Prostate gland (tissue), 2 donors: ENCODE results near the gene THBS2. TPM values are rescaled to one million over a fixed set of nuclear protein-coding genes. Genes with fewer than 3 reads are reported as not detected.
"Not testable (repeated sequence)": the region's sequence is repeated elsewhere in the genome, so short reads cannot be mapped to it uniquely, and the experiment has no call there.

Source experiments
- DNase-seq: peaks from one replicate; pipeline ENCODE4 v3.0.0-alpha.2; 2019; ENCODE audit warnings: low spot score
- H3K27ac ChIP-seq, 2 donors: fragments of 200-600 bp; sonication (generic); 2 replicates each; pipeline ENCODE4 v1.5.1; 2017 to 2019
- H3K27me3 ChIP-seq: fragments of 200-600 bp; sonication (generic); replicated peaks from 2 replicates; pipeline ENCODE4 v1.5.1; 2019; ENCODE audit not compliant: insufficient read depth
- H3K36me3 ChIP-seq, 2 donors: fragments of 200-600 bp; sonication (generic); 1 replicate in 1 of 2; 2 replicates in 1 of 2; pipeline versions ENCODE4 v1.5.1 to v1.8.1; 2017 to 2019
- H3K4me1 ChIP-seq: fragments of 200-600 bp; sonication (generic); replicated peaks from 2 replicates; pipeline ENCODE4 v1.5.1; 2019
- H3K4me3 ChIP-seq, 2 donors: fragments of 200-600 bp; sonication (generic); 2 replicates each; pipeline ENCODE4 v1.5.1; 2017 to 2019
- H3K9me3 ChIP-seq: fragments of 200-600 bp; sonication (generic); 2 replicates; pipeline ENCODE4 v1.5.1; 2017
- CTCF ChIP-seq, 4 experiments: fragments of 200-600 bp in 2 of 4; fragments of 450-650 bp in 2 of 4; sonication (generic) in 2 of 4; IDR thresholded peaks; 1 replicate in 3 of 4; 2 replicates in 1 of 4; pipeline ENCODE4 v1.5.1; 2016 to 2019; ENCODE audit warnings: antibody characterized with exemption in 4 of 4, mild to moderate bottlenecking in 2 of 4, moderate library complexity in 2 of 4
- POLR2A ChIP-seq: fragments of 450-650 bp; IDR thresholded peaks from one replicate; pipeline ENCODE4 v1.6.1; 2016; ENCODE audit warnings: antibody characterized with exemption, mild to moderate bottlenecking
- POLR2AphosphoS5 ChIP-seq: sonication (generic); formaldehyde crosslinking; IDR thresholded peaks from one replicate; pipeline ENCODE4 v1.6.1; 2017; ENCODE audit warnings: antibody characterized with exemption
- WGBS: methylation state at CpG from one replicate; pipeline ENCODE4 v1.1.5; 2018; 5-methylcytosine and 5-hydroxymethylcytosine counted together
- intact Hi-C: fragments of 100-400 bp; cut with DNase I; formaldehyde crosslinking; loops from one replicate; pipeline ENCODE4 v1.14.2; 2022
- total RNA-seq, 2 donors: library from RNA; depleted of rRNA; stranded (reverse); fragments of >200 nt; gene quantifications; one replicate each; pipeline ENCODE4 v1.1.0, GENCODE V29; 2016

Gene THBS2
- total RNA-seq, 2 donors from 2014 or later, result 3.3 to 10.9 TPM

GRCh38 chr6:169185692-169186485, 67.8 kb downstream of the THBS2 start:
- H3K27me3 ChIP-seq, result no peaks in the 10 kb centered on the region
- no peaks in the 10 kb centered on the region for H3K36me3 ChIP-seq
- H3K27ac ChIP-seq, result no peak overlapping the region
- H3K9me3 ChIP-seq, result no peaks in the 10 kb centered on the region
- intact Hi-C loops, result no loop called here
- no peaks in the 10 kb centered on the region for H3K4me1 ChIP-seq
- no peak for DNase-seq
- TF ChIP-seq POLR2AphosphoS5 (no peak), POLR2A (no peak), CTCF (IDR thresholded peaks at IDR 0.05) (no peak)
- WGBS, result 88% methylated on average over 26 of the region's 26 CpGs
- no peak overlapping the region for H3K4me3 ChIP-seq

GRCh38 chr6:169185011-169185521, 68.6 kb downstream of the THBS2 start:
- intact Hi-C loops, result no loop called here
- Histone ChIP-seq H3K4me1 (no peaks in the 10 kb centered on the region), H3K4me3 (no peak overlapping the region), H3K27ac (no peak overlapping the region), H3K36me3 (no peaks in the 10 kb centered on the region), H3K27me3 (no peaks in the 10 kb centered on the region), H3K9me3 (no peaks in the 10 kb centered on the region)
- DNase-seq, result no peak
- TF ChIP-seq CTCF (IDR thresholded peaks at IDR 0.05) (no peak), POLR2AphosphoS5 (no peak), POLR2A (no peak)
- WGBS, result 94% methylated on average over 20 of the region's 20 CpGs

- H3K36me3 ChIP-seq, result no peaks in the 10 kb centered on the region
- intact Hi-C loops, result no loop called here
- 94% methylated on average over 3 of the region's 3 CpGs for WGBS
- H3K27me3 ChIP-seq, result no peaks in the 10 kb centered on the region
- no peak overlapping the region for H3K4me3 ChIP-seq
- DNase-seq, result no peak
- H3K9me3 ChIP-seq, result no peaks in the 10 kb centered on the region
- H3K4me1 ChIP-seq, result no peaks in the 10 kb centered on the region
- H3K27ac ChIP-seq, result no peak overlapping the region
- TF ChIP-seq CTCF (IDR thresholded peaks at IDR 0.05) (no peak), POLR2A (no peak), POLR2AphosphoS5 (no peak)
These were observed 69.2 kb downstream of the THBS2 start for GRCh38 chr6:169184419-169184818.

GRCh38 chr6:169183233-169183632, 70.4 kb downstream of the THBS2 start:
- H3K4me1 ChIP-seq, result no peaks in the 10 kb centered on the region
- 89% methylated on average over 8 of the region's 8 CpGs for whole genome bisulfite sequencing
- no peaks in the 10 kb centered on the region for H3K36me3 ChIP-seq
- H3K4me3 ChIP-seq, result no peak overlapping the region
- DNase-seq, result no peak
- no peak for TF ChIP-seq POLR2A
- no peak for TF ChIP-seq CTCF (IDR thresholded peaks at IDR 0.05)
- no peak for TF ChIP-seq POLR2AphosphoS5
- H3K27ac ChIP-seq, result no peak overlapping the region
- no peaks in the 10 kb centered on the region for H3K27me3 ChIP-seq
- H3K9me3 ChIP-seq, result no peaks in the 10 kb centered on the region
- intact Hi-C loops, result no loop called here

GRCh38 chr6:169179831-169180230, 73.8 kb downstream of the THBS2 start:
- H3K27ac ChIP-seq, intact Hi-C loops, H3K9me3 ChIP-seq, H3K36me3 ChIP-seq, DNase-seq, H3K27me3 ChIP-seq, H3K4me3 ChIP-seq, H3K4me1 ChIP-seq: not testable (repeated sequence)
- WGBS, result 57% methylated on average over 1 of the region's 1 CpG
